HL-60 (cell line): ENCODE data around the gene ATP5F1C.
"Not testable (repeated sequence)": the region's sequence is repeated elsewhere in the genome, so short reads cannot be mapped to it uniquely, and the experiment has no call there.

Source experiments
- DNase-seq, 2 experiments: peaks; one replicate each; pipeline ENCODE4 v3.0.0-alpha.2; 2010 to 2020; ENCODE audit warnings: low read depth in 1 of 2, low spot score in 1 of 2
- H3K27ac ChIP-seq: fragments of 250-450 bp; sonication (Bioruptor Pico); replicated peaks from 2 replicates; pipeline ENCODE4 v1.5.1; 2020; ENCODE audit warnings: mild to moderate bottlenecking, moderate library complexity
- H3K27me3 ChIP-seq: fragments of 250-450 bp; sonication (Bioruptor Pico); 2 replicates; pipeline ENCODE4 v1.5.1; 2021; ENCODE audit warnings: mild to moderate bottlenecking, moderate library complexity; ENCODE audit not compliant: insufficient read depth, poor library complexity, severe bottlenecking
- H3K4me3 ChIP-seq: replicated peaks from 2 replicates; pipeline ENCODE4 v1.5.1; 2011; ENCODE audit warnings: mild to moderate bottlenecking, control low read depth, low read length; ENCODE audit not compliant: insufficient read depth
- CTCF ChIP-seq: IDR thresholded peaks from one replicate; pipeline ENCODE4 v1.5.1; 2011; ENCODE audit warnings: low read length, control low read depth, inconsistent platforms; ENCODE audit not compliant: insufficient read depth
- GABPA ChIP-seq: IDR thresholded peaks from 2 replicates; pipeline ENCODE4 v1.6.1; 2012; ENCODE audit warnings: low read depth
- POLR2AphosphoS5 ChIP-seq: IDR thresholded peaks from 2 replicates; pipeline ENCODE4 v1.6.1; 2012; ENCODE audit warnings: low read depth
- REST ChIP-seq: IDR thresholded peaks from 2 replicates; pipeline ENCODE4 v1.6.1; 2012; ENCODE audit warnings: low read depth; ENCODE audit not compliant: insufficient replicate concordance
- SPI1 ChIP-seq: IDR thresholded peaks from 2 replicates; pipeline ENCODE4 v1.6.1; 2012; ENCODE audit warnings: low read depth, mild to moderate bottlenecking, borderline replicate concordance
- long read RNA-seq: library from polyadenylated mRNA; unstranded; transcript quantifications from one replicate; pipeline ENCODE4 v2.0.0, GENCODE V29; 2020

Gene ATP5F1C
- long read RNA-seq, transcript ATP5F1C-201 (9 exons, 1,078 nt): minor isoform, 83 of 614 reads
- long read RNA-seq, transcript ATP5F1C-202 (10 exons, 1,163 nt): major isoform, 410 of 614 reads
- long read RNA-seq, transcript ATP5F1C-210 (9 exons, 1,096 nt): minor isoform, 28 of 614 reads
- long read RNA-seq, partial matches to known transcripts: 68 of 614 reads
- long read RNA-seq, other reads (novel, unspliced or antisense): 24 of 614 reads

- Histone ChIP-seq H3K4me3 (peak within 1 kb of the TSS; percentile 91), H3K27ac (peak within 1 kb of the TSS; percentile 92), H3K27me3 (no peaks in the 10 kb centered on the region)
- peak; percentile 70 to 89 for DNase-seq
- no peak for TF ChIP-seq CTCF
- peak; percentile 71; the same call in 1 of the 2 replicates for TF ChIP-seq POLR2AphosphoS5
- TF ChIP-seq GABPA: peak; percentile 71
Measured at GRCh38 chr10:7787857-7788638, at the start of gene ATP5F1C, which contains the start of gene KIN. Gene ATP5F1C (plus strand): TSS chr10:7788177. CDS start chr10:7788208, 31 bp downstream. Gene KIN (minus strand): TSS chr10:7787993. CDS start chr10:7787933, 60 bp downstream.

GRCh38 chr10:7738536-7739407, 49.2 kb upstream of the ATP5F1C start:
- Histone ChIP-seq H3K27ac (no peak overlapping the region), H3K27me3 (no peaks in the 10 kb centered on the region), H3K4me3 (no peak overlapping the region)
- TF ChIP-seq POLR2AphosphoS5 (no peak), REST (no peak), SPI1 (no peak), GABPA (no peak), CTCF (no peak)
- DNase-seq: no peak

GRCh38 chr10:7744307-7744706, 43.7 kb upstream of the ATP5F1C start:
- Histone ChIP-seq H3K4me3 (no peak overlapping the region), H3K27me3 (no peaks in the 10 kb centered on the region), H3K27ac (no peak overlapping the region)
- TF ChIP-seq SPI1 (no peak), CTCF (no peak), REST (no peak), GABPA (no peak), POLR2AphosphoS5 (no peak)
- DNase-seq: no peak

GRCh38 chr10:7748637-7749036, 39.3 kb upstream of the ATP5F1C start:
- H3K27ac ChIP-seq, DNase-seq, H3K4me3 ChIP-seq, H3K27me3 ChIP-seq: not testable (repeated sequence)
